Tibial nerve (tissue), 4 donors: ENCODE data around the gene LRSAM1.

ENCODE experiments used
- EP300 ChIP-seq, 2 donors: sonication (generic); formaldehyde crosslinking; IDR thresholded peaks; one replicate each; pipeline ENCODE4 v1.6.1; 2017; ENCODE audit warnings: antibody characterized with exemption in 2 of 2, mild to moderate bottlenecking in 1 of 2
- POLR2A ChIP-seq, 2 donors: fragments of 450-650 bp; IDR thresholded peaks; one replicate each; pipeline ENCODE4 v1.6.1; 2017; ENCODE audit warnings: antibody characterized with exemption in 2 of 2, mild to moderate bottlenecking in 2 of 2, moderate library complexity in 2 of 2
- TF ChIP-seq, protein P1 (sequence below), 5 experiments: fragments of 200-600 bp in 3 of 5; fragments of 450-650 bp in 2 of 5; sonication (generic) in 3 of 5; IDR thresholded peaks; one replicate each; pipeline ENCODE4 v1.5.1; 2016 to 2019; ENCODE audit warnings: antibody characterized with exemption in 5 of 5, mild to moderate bottlenecking in 3 of 5, moderate library complexity in 2 of 5

GRCh38 chr9:127447416-127448111 lies 3.7 kb upstream of the LRSAM1 start:
- TF ChIP-seq, protein P1, sequence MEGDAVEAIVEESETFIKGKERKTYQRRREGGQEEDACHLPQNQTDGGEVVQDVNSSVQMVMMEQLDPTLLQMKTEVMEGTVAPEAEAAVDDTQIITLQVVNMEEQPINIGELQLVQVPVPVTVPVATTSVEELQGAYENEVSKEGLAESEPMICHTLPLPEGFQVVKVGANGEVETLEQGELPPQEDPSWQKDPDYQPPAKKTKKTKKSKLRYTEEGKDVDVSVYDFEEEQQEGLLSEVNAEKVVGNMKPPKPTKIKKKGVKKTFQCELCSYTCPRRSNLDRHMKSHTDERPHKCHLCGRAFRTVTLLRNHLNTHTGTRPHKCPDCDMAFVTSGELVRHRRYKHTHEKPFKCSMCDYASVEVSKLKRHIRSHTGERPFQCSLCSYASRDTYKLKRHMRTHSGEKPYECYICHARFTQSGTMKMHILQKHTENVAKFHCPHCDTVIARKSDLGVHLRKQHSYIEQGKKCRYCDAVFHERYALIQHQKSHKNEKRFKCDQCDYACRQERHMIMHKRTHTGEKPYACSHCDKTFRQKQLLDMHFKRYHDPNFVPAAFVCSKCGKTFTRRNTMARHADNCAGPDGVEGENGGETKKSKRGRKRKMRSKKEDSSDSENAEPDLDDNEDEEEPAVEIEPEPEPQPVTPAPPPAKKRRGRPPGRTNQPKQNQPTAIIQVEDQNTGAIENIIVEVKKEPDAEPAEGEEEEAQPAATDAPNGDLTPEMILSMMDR (IDR thresholded peaks at IDR 0.05), result no peak
- TF ChIP-seq EP300 (IDR thresholded peaks at IDR 0.05) (no peak), POLR2A (IDR thresholded peaks at IDR 0.05) (no peak)
